MCF 10A (cell line): ENCODE data around the gene MAT2B. TPM values are rescaled to one million over a fixed set of nuclear protein-coding genes. Genes with fewer than 3 reads are reported as not detected.

Experiments used
- Bru-seq: library from RNA; stranded (reverse); fragments of 400-500 nt; gene quantifications from one replicate; lab custom pipeline; 2021; lab: Mats Ljungman, UMichigan
- BruChase-seq, 2 experiments: library from RNA; stranded (reverse); fragments of 400-500 nt; gene quantifications; one replicate each; lab custom pipeline; 2021; lab: Mats Ljungman, UMichigan
- BruUV-seq: library from RNA; stranded (reverse); fragments of 400-500 nt; replicated peaks from 2 replicates; lab custom pipeline; 2021; lab: Mats Ljungman, UMichigan
- CTCF ChIA-PET: fragments of 300-600 bp; sonication (Branson Sonifier 250); formaldehyde crosslinking; extraction: SDS; loops from one replicate; lab custom pipeline; 2021; ENCODE audit warnings: antibody characterized with exemption, inconsistent platforms; lab: Yijun Ruan, JAX
- POLR2A ChIA-PET: fragments of 300-600, 350-650 bp; sonication (Branson Sonifier 250); formaldehyde crosslinking; extraction: SDS; loops from one replicate; lab custom pipeline; 2020; ENCODE audit warnings: antibody characterized with exemption, inconsistent platforms; lab: Yijun Ruan, JAX
- DNase-seq: peaks from one replicate; pipeline ENCODE4 v3.0.0-alpha.2; 2018; ENCODE audit not compliant: unreplicated experiment
- H3K27ac Mint-ChIP-seq: one replicate; pipeline ENCODE4 v1.8.0; 2022; ENCODE audit warnings: mild to moderate bottlenecking, low read depth, mixed read lengths; ENCODE audit not compliant: unreplicated experiment
- H3K27me3 Mint-ChIP-seq: one replicate; pipeline ENCODE4 v1.8.0; 2022; ENCODE audit warnings: mixed read lengths; ENCODE audit not compliant: insufficient read depth, unreplicated experiment
- H3K36me3 Mint-ChIP-seq: one replicate; pipeline ENCODE4 v1.8.0; 2022; ENCODE audit warnings: mild to moderate bottlenecking, moderate library complexity, mixed read lengths; ENCODE audit not compliant: insufficient read depth, unreplicated experiment
- H3K4me1 Mint-ChIP-seq: one replicate; pipeline ENCODE4 v1.8.0; 2022; ENCODE audit warnings: mixed read lengths; ENCODE audit not compliant: insufficient read depth, unreplicated experiment
- H3K4me3 Mint-ChIP-seq: one replicate; pipeline ENCODE4 v1.8.0; 2022; ENCODE audit warnings: mild to moderate bottlenecking, moderate library complexity, mixed read lengths; ENCODE audit not compliant: unreplicated experiment
- H3K9me3 Mint-ChIP-seq: one replicate; pipeline ENCODE4 v1.8.0; 2022; ENCODE audit warnings: mixed read lengths; ENCODE audit not compliant: unreplicated experiment
- intact Hi-C: fragments of 100-400 bp; cut with micrococcal nuclease; formaldehyde crosslinking; loops from 2 replicates; pipeline ENCODE4 v1.14.1; 2022
- long read RNA-seq: library from polyadenylated mRNA; stranded (forward); transcript quantifications from one replicate; pipeline ENCODE4 v2.0.0, GENCODE V29; 2022
- total RNA-seq: library from RNA; stranded (reverse); gene quantifications from 2 replicates; pipeline ENCODE4 v1.2.3, GENCODE V29; 2022
- TF ChIP-seq, protein P1 (sequence below): fragments of 200-600 bp; IDR thresholded peaks from one replicate; pipeline ENCODE4 v1.8.0; 2022; ENCODE audit warnings: antibody characterized with exemption, mild to moderate bottlenecking; ENCODE audit not compliant: unreplicated experiment

MAT2B gene
- 67.5 and 70.9 TPM in 2 replicates for total RNA-seq
- percentile 89 among the genes with signal in this experiment for Bru-seq, nascent RNA
- BruChase-seq, experiment 1, labeled RNA remaining after a 6-hour chase: percentile 96 among the genes with signal in this experiment
- BruChase-seq, experiment 2, labeled RNA remaining after a 2-hour chase: percentile 95 among the genes with signal in this experiment
- long read RNA-seq, transcript MAT2B-202 (7 exons, 2,103 nt): major isoform, 167 of 212 reads
- long read RNA-seq, transcript MAT2B-201 (7 exons, 2,226 nt): minor isoform, 17 of 212 reads
- long read RNA-seq, partial matches to known transcripts: 13 of 212 reads
- long read RNA-seq, other reads (novel, unspliced or antisense): 14 of 212 reads

DNA sequence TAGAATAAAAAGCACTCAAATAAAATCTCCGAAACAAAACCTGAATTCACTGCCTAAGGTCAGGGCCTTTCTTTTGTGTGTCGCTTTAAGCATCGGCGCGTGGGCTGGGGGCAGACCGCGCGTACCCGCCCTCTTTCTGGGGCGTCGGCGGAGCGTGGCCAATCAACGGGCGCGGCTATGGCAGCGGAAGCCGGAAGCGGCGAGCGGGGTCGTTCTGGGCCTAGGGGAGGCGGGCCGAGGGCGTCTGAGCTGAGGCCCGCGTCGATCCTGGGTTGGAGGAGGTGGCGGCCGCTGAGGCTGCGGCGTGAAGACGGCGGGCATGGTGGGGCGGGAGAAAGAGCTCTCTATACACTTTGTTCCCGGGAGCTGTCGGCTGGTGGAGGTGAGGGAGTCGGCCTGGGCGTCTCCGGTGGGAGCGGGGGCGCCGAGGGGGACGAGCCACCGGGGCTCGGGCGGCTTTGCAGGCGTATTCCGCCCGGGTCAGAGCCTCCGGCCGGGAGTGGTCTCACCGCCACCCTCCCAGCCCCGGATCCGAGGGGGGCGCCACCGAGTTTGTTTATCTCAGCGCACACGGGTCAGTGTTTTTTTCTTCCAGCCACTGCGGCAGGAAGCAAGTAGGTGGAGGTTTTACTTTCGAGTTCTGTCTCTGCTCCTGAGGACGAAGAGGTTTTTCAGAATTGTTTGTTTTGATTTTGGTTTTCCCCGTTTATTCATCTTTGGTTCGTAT, at the start of gene MAT2B:
Gene MAT2B (plus strand): TSS at position 252 of the 727 bp plus-strand sequence. CDS start 68 bp downstream, at position 320.
- BruUV-seq: no TSS peak
- H3K4me3 Mint-ChIP-seq: peak within 1 kb of the TSS; percentile 96
- H3K27ac Mint-ChIP-seq: peak within 1 kb of the TSS; percentile 98
- POLR2A ChIA-PET: interaction anchor here (0.7 to 5.1 kb wide), 23 partner anchors 8 to 1816 kb away, joined by 3 to 305 read pairs (median 4); partner anchors contain the start of genes CCNG1, HMMR and NUDCD2
- peaks cover 38% of the 10 kb centered on the region for H3K4me1 Mint-ChIP-seq
- peaks cover 39% of the 10 kb centered on the region for H3K36me3 Mint-ChIP-seq
- H3K27me3 Mint-ChIP-seq: no peaks in the 10 kb centered on the region
- intact Hi-C loops: loop anchor here (2.0 to 5.0 kb wide), 2 partner anchors 69 to 732 kb away; partner anchors contain the start of gene CCNG1
- CTCF ChIA-PET: interaction anchor here (0.8 to 4.8 kb wide), 4 partner anchors 32 to 58 kb away, joined by 3 to 60 read pairs (median 7); partner anchors contain the start of genes HMMR and NUDCD2
- peak; percentile 99 for DNase-seq
- TF ChIP-seq, protein P1, sequence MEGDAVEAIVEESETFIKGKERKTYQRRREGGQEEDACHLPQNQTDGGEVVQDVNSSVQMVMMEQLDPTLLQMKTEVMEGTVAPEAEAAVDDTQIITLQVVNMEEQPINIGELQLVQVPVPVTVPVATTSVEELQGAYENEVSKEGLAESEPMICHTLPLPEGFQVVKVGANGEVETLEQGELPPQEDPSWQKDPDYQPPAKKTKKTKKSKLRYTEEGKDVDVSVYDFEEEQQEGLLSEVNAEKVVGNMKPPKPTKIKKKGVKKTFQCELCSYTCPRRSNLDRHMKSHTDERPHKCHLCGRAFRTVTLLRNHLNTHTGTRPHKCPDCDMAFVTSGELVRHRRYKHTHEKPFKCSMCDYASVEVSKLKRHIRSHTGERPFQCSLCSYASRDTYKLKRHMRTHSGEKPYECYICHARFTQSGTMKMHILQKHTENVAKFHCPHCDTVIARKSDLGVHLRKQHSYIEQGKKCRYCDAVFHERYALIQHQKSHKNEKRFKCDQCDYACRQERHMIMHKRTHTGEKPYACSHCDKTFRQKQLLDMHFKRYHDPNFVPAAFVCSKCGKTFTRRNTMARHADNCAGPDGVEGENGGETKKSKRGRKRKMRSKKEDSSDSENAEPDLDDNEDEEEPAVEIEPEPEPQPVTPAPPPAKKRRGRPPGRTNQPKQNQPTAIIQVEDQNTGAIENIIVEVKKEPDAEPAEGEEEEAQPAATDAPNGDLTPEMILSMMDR: peak; percentile 30
- H3K9me3 Mint-ChIP-seq: no peaks in the 10 kb centered on the region

DNA sequence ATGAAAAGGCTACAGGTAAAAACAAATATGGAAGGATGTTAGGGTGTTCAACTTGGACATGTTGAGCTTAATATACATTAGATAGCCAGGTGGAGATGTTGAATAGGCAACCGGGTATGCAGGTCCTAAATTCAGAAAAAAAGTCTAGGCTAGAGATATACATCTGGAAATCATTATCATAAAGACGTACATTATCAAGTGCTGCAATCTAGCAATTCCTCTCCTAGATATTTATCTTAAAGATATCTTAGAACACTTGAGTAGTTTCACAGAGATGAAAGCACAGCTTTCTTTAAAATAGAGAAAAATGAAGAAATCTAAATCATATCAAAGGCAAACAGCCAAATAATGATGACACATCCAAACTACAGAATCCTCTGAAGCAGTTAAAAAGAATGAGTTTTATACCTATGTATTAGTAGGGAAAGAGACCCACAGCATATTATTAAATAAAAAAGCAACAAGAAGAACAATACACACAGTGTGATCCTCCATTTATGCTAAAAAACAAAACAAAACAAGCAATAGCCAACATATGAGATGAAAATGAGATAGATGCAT, 49.3 kb upstream of the MAT2B start:
- peak overlapping the region; percentile 52 for H3K27ac Mint-ChIP-seq
- POLR2A ChIA-PET: interaction anchor here (1.2 to 11.4 kb wide), 6 partner anchors 7 to 53 kb away, joined by 7 to 392 read pairs (median 294); partner anchors contain the start of genes CCNG1 and MAT2B
- no TSS peak for BruUV-seq
- peaks cover 79% of the 10 kb centered on the region for H3K36me3 Mint-ChIP-seq
- peaks cover 35% of the 10 kb centered on the region for H3K4me1 Mint-ChIP-seq
- DNase-seq: no peak
- CTCF ChIA-PET: interaction anchor here (0.8 to 7.3 kb wide), 2 partner anchors 17 to 28 kb away, joined by 4 to 69 read pairs; no protein-coding TSS in a partner anchor
- TF ChIP-seq, protein P1: no peak
- intact Hi-C loops: no loop called here
- H3K27me3 Mint-ChIP-seq: no peaks in the 10 kb centered on the region
- H3K4me3 Mint-ChIP-seq: no peak overlapping the region
- H3K9me3 Mint-ChIP-seq: no peaks in the 10 kb centered on the region

DNA sequence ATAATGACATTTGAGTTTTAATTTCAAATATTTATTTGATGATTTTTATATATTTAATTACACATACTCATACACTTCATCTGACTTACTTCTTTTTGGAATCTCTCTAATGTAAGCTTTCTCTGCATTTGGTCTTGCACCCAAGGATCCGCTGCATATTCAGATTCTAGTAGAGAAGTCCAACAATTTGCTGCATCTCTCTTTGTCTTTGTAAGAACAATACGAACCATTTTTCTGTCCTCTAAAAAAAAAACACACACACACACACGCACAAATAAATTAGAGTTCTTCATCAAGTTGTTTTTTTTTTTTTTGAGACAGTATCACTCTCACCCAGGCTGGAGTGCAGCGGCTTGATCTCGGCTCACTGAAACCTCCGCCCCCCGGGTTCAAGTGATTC, 48.6 kb upstream of the MAT2B start:
- Mint-ChIP-seq H3K36me3 (peaks cover 72% of the 10 kb centered on the region), H3K27ac (peak overlapping the region; percentile 52), H3K4me1 (peaks cover 35% of the 10 kb centered on the region), H3K4me3 (no peak overlapping the region), H3K9me3 (no peaks in the 10 kb centered on the region), H3K27me3 (no peaks in the 10 kb centered on the region)
- CTCF ChIA-PET: interaction anchor here (0.7 to 7.3 kb wide), 2 partner anchors 17 to 47 kb away, joined by 3 to 69 read pairs; no protein-coding TSS in a partner anchor
- intact Hi-C loops: no loop called here
- DNase-seq: no peak
- POLR2A ChIA-PET: interaction anchor here (1.2 to 11.4 kb wide), 6 partner anchors 8 to 53 kb away, joined by 7 to 392 read pairs (median 294); partner anchors contain the start of genes CCNG1 and MAT2B
- TF ChIP-seq, protein P1: no peak
- no TSS peak for BruUV-seq
